Astrocyte of the spinal cord (primary cell): ENCODE results near the gene MCTP1.

Experiments
- DNase-seq: peaks from one replicate; pipeline ENCODE4 v3.0.0; 2011; ENCODE audit warnings: low read depth, low spot score
- H3K4me3 ChIP-seq: 2 replicates; pipeline ENCODE4 v1.5.1; 2011; ENCODE audit warnings: low read depth, mild to moderate bottlenecking, low read length, moderate library complexity
- in situ Hi-C: cut with HindIII; loops from 2 replicates; pipeline ENCODE4 v1.10.0; 2017; ENCODE audit warnings: low sequenced_read_pairs
- TF ChIP-seq, protein P1 (sequence below): IDR thresholded peaks from 2 replicates; pipeline ENCODE4 v1.5.1; 2012; ENCODE audit warnings: low read depth, mild to moderate bottlenecking, low read length, inconsistent platforms

The MCTP1 gene

DNA sequence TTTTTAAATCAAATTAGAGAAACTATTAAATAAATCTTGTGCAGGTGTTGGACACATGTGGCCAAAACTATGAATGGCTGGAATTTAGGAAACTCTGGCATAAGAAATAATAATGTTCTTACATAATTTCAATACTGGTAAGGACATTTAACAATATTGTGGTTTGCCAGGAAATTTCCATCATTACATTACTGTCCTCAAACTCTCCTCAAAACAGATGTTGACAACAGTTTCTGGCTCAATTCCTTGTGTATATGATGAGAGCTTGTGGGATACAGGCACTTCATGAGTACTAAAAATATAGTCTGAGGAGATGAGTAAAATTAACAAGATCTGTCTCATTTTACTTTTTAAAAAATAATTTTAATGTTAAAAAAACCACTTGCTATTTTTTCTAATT, 27.9 kb downstream of the MCTP1 start:
- in situ Hi-C loops, result no loop called here
- no peak overlapping the region for H3K4me3 ChIP-seq
- no peak for DNase-seq
- TF ChIP-seq, protein P1, sequence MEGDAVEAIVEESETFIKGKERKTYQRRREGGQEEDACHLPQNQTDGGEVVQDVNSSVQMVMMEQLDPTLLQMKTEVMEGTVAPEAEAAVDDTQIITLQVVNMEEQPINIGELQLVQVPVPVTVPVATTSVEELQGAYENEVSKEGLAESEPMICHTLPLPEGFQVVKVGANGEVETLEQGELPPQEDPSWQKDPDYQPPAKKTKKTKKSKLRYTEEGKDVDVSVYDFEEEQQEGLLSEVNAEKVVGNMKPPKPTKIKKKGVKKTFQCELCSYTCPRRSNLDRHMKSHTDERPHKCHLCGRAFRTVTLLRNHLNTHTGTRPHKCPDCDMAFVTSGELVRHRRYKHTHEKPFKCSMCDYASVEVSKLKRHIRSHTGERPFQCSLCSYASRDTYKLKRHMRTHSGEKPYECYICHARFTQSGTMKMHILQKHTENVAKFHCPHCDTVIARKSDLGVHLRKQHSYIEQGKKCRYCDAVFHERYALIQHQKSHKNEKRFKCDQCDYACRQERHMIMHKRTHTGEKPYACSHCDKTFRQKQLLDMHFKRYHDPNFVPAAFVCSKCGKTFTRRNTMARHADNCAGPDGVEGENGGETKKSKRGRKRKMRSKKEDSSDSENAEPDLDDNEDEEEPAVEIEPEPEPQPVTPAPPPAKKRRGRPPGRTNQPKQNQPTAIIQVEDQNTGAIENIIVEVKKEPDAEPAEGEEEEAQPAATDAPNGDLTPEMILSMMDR, result no peak

- TF ChIP-seq, protein P1, result no peak
- in situ Hi-C loops, result no loop called here
- H3K4me3 ChIP-seq, result no peak overlapping the region
These were observed 28.4 kb downstream of the MCTP1 start for GRCh38 chr5:95256446-95256845.

DNA sequence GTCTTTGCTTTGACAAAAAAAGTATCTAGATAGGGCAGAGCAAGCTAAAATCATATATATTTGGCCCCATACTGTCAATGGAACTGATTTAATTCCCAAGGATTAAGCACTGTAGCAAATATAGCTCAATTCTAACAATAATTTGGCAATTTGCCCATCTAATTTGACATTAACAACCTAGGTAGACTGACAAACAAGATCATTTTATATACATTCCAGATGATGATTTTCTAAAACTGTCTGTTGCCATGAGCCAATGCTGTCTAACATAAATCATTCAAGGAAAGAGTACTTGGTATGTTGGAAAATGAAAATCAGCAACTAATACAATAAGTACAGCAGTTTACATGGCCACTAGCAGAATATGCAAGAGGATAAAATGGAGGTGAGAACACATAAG, 32.1 kb downstream of the MCTP1 start:
- no peak overlapping the region for H3K4me3 ChIP-seq
- no peak for DNase-seq
- in situ Hi-C loops, result no loop called here
- TF ChIP-seq, protein P1, result no peak

More at GRCh38 chr5:95256446-95256845, 28.4 kb downstream of the MCTP1 start:
- no peak for DNase-seq

DNA sequence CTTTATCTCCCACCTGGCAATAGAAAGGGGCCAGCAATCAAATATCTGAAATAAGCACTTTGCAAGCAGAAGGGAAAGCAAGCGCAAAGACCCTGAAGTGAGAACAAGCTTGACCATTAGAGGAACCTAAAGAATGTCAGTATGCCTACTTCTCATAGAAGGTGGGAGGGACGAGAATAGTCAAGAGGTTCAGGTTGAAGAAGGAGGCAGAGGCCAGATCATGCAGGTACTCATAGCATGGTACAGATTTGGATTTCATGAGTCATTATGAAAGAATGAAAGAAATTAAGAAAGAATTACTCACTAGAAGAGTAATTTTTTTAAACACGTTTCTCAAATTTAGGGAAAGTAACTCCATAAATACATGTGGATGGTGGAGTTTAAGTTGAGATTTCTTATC, 33.7 kb downstream of the MCTP1 start:
- TF ChIP-seq, protein P1, result no peak
- in situ Hi-C loops, result no loop called here
- no peak overlapping the region for H3K4me3 ChIP-seq
- DNase-seq, result no peak

DNA sequence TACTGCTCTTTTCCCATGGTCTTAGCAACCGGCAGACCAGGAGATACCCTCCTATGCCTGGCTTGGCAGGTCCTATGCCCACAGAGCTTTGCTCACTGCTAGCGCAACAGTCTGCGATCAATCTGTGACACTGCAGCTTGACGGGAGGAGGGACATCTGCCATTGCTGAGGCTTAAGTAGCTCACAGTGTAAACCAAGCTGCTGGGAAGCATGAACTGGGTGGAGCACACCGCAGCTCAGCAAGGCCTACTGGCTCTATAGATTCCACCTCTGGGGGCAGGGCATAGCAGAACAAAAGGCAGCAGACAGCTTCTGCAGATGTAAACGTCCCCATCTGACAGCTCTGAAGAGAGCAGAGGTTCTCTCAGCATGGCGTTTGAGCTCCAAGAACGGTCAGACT, 40.4 kb downstream of the MCTP1 start:
- TF ChIP-seq, protein P1, result no peak
- H3K4me3 ChIP-seq, result no peak overlapping the region
- in situ Hi-C loops, result no loop called here
- DNase-seq, result no peak

- TF ChIP-seq, protein P1, result no peak
- H3K4me3 ChIP-seq, result no peak overlapping the region
- in situ Hi-C loops, result no loop called here
- peak; percentile 13 for DNase-seq
These were observed 43.3 kb downstream of the MCTP1 start for GRCh38 chr5:95241635-95242034.

- no peak overlapping the region for H3K4me3 ChIP-seq
- DNase-seq, result no peak
- TF ChIP-seq, protein P1, result no peak
- in situ Hi-C loops, result no loop called here
These were observed 43.7 kb downstream of the MCTP1 start for GRCh38 chr5:95241161-95241560.
